Measurements from ENCODE around the gene PLXNA4. TPM values are rescaled to one million over a fixed set of nuclear protein-coding genes. Genes with fewer than 3 reads are reported as not detected.

Gene PLXNA4
- total and polyA plus RNA-seq, 12 donors: 0.83 to 17.0 (median 11.5) TPM

DNA sequence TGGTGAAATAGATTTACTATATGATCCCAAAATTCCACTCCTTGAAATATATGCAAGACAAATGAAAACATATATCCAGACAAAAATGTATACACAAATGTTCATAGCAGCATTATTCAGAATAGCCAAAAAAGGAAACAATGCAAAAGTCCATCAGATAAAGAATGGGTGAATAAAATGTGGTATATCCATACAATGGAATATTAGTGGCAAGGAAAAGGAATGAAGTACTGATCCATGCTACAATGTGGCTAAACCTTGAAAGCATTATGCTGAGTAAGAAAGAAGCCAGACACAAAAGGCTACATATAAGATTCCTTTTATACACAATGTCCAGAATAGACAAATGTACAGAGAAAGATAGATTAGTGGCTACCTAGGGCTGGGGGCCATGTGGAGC lies 225.5 kb downstream of the PLXNA4 start:
- no peak overlapping the region for H3K4me3 ChIP-seq
- DNase-seq (no peak), ATAC-seq (no peak)
- H3K9me3 ChIP-seq: no peaks in the 10 kb centered on the region
- H3K27ac ChIP-seq: no peak overlapping the region
- TF ChIP-seq, protein P1, sequence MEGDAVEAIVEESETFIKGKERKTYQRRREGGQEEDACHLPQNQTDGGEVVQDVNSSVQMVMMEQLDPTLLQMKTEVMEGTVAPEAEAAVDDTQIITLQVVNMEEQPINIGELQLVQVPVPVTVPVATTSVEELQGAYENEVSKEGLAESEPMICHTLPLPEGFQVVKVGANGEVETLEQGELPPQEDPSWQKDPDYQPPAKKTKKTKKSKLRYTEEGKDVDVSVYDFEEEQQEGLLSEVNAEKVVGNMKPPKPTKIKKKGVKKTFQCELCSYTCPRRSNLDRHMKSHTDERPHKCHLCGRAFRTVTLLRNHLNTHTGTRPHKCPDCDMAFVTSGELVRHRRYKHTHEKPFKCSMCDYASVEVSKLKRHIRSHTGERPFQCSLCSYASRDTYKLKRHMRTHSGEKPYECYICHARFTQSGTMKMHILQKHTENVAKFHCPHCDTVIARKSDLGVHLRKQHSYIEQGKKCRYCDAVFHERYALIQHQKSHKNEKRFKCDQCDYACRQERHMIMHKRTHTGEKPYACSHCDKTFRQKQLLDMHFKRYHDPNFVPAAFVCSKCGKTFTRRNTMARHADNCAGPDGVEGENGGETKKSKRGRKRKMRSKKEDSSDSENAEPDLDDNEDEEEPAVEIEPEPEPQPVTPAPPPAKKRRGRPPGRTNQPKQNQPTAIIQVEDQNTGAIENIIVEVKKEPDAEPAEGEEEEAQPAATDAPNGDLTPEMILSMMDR (IDR thresholded peaks at IDR 0.05): no peak
- peaks cover 0 to 3% (median 0%) of the 10 kb centered on the region in 7 donors for H3K27me3 ChIP-seq
- intact Hi-C loops (cut with DNase I): no loop called here
- no peaks in the 10 kb centered on the region for H3K36me3 ChIP-seq
- H3K4me1 ChIP-seq: peaks cover 6 to 32% (median 17%) of the 10 kb centered on the region in 9 donors

DNA sequence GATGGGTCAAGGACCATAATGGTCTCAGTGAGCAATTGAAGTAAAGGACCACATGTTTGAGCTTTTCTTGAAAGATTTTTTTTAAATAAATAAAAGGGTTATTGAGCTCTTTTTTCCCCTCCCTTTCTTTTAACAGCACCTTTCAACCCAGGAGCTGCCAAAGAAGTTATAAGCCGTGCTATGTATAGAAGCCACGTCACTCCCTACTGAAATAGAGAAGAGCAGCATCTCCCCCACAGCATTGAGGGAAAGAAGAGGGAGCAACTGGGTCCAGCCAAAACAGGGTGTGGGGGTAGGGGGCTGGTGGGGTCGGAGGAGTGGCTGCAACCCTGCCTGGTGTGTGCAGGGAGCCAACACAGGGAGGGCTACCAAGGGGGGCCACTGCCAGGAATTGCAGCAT lies 227.2 kb downstream of the PLXNA4 start:
- H3K4me3 ChIP-seq: no peak overlapping the region
- peak in 4 of 8 donors; percentile 37 to 69 (median 55) for ATAC-seq
- intact Hi-C loops (cut with DNase I): no loop called here
- H3K36me3 ChIP-seq: no peaks in the 10 kb centered on the region
- H3K27ac ChIP-seq: no peak overlapping the region
- 56 to 60% methylated on average over 3 of the region's 3 CpGs for WGBS, 2 donors
- peaks cover 0 to 3% (median 0%) of the 10 kb centered on the region in 7 donors for H3K27me3 ChIP-seq
- no peaks in the 10 kb centered on the region for H3K9me3 ChIP-seq
- peaks cover 6 to 37% (median 20%) of the 10 kb centered on the region in 9 donors for H3K4me1 ChIP-seq
- TF ChIP-seq, protein P1 (IDR thresholded peaks at IDR 0.05): no peak
- no peak for DNase-seq

DNA sequence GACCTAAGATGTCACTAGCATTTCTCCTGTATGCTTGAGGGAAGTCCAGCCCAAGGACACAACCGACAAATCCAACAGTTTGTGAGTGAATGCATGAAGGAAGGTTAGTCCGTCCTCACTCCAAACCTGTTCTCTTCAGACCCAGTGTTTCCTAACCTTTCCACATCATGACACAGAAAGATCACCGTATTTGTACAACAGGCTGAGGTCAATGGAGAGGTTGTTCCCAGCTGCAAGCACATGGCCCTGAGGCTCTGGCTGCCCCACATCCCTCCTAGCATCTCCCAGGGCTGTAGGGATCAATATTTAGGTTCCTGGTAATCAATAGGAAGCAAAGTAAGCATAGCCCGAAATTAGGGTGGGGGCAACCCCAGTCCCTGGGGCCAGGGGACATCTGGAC lies 227.9 kb downstream of the PLXNA4 start:
- no peak overlapping the region for H3K27ac ChIP-seq
- DNase-seq: no peak
- peaks cover 6 to 37% (median 20%) of the 10 kb centered on the region in 9 donors for H3K4me1 ChIP-seq
- no peaks in the 10 kb centered on the region for H3K36me3 ChIP-seq
- no peaks in the 10 kb centered on the region for H3K9me3 ChIP-seq
- WGBS, 2 donors: 91 to 92% methylated on average over 4 of the region's 4 CpGs
- H3K27me3 ChIP-seq: peaks cover 0 to 3% (median 0%) of the 10 kb centered on the region in 7 donors
- TF ChIP-seq, protein P1 (IDR thresholded peaks at IDR 0.05): no peak
- no peak overlapping the region for H3K4me3 ChIP-seq
- ATAC-seq: peak in 1 of 8 donors; percentile 10
- intact Hi-C loops (cut with DNase I): no loop called here

DNA sequence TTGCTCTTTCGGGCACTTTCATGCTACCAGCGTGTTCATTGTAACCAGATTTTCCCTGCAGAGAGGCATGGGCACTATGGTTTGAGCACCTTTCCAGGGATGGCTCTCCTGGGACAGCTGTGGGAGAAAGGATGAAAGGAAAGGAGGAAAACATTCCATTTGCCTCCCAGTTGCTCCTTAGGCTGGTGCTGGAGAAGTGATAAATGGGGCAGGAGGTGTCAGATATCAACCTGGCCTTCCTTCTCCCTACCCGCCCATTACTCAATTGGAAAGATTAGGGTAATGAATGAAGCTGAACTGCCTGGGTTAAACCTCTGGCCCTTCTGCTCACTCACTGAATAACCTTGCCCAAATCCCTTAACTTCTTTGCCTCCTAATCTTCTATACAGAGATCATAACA lies 228.4 kb downstream of the PLXNA4 start:
- Histone ChIP-seq H3K4me3 (no peak overlapping the region), H3K27me3 (peaks cover 0 to 3% (median 0%) of the 10 kb centered on the region in 7 donors), H3K9me3 (no peaks in the 10 kb centered on the region), H3K27ac (no peak overlapping the region), H3K4me1 (peaks cover 6 to 34% (median 17%) of the 10 kb centered on the region in 9 donors), H3K36me3 (no peaks in the 10 kb centered on the region)
- ATAC-seq (no peak), DNase-seq (no peak)
- TF ChIP-seq, protein P1 (IDR thresholded peaks at IDR 0.05): no peak
- intact Hi-C loops (cut with DNase I): no loop called here
- WGBS, 2 donors: 63 to 90% methylated on average over 3 of the region's 3 CpGs

Measured in heart right ventricle (tissue), 16 donors.